ENCODE results near the gene SMPD2.
"Not testable (repeated sequence)": the region's sequence is repeated elsewhere in the genome, so short reads cannot be mapped to it uniquely, and the experiment has no call there.

SMPD2 gene

DNA sequence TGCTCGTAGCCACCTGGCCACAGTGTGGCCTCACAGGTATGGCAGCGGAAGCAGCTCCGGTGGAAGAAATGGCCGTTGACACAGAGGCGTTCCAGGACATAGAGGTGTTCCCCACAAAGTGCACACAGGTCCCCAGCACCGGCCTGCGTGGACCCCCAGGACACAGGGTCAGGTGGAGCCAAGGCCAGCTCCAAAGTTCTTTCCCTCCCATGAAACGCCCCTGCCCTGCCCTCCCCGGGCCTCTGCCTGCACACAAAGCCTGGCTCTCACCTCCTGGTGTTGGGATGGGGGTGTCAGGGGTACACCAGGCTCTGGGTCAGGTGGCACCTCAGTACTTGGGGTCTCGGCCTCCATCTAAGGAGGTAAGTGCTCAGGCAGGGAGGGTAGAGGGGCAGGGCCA lies 6.6 kb downstream of the SMPD2 start:
- no peak for DNase-seq

DNA sequence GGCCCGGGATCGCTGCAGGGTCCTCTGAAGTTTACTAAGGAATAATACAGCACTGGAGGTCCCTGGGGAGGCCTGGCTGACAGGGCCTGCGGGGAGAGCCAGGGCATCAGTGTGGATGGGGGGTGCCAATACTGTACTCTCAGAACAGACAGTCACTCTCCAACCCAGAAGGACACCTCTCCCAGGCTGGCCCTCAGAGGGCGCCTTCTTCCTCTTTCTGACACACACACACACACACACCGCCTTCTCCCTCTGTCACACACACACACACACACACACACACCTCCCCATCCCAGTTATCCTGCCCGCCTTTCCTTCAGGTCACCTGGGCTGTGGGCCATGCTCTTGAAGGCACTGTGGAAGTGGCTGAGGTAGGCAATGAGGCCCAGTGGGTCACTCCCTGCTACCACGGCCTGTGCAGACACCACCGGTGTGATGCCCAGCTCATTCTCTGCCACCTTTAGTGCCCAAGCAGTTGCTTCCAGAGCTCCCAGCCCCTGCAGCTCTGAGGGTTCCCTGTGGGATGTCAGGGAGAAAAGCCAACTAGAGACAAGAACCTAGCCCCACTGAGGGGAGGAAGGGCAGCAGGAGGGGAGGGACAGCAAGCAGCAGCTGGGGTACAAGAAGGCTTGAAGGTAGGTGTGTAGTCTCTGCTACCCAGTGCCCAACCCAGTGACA lies 7.5 kb downstream of the SMPD2 start:
- no peak for DNase-seq

DNA sequence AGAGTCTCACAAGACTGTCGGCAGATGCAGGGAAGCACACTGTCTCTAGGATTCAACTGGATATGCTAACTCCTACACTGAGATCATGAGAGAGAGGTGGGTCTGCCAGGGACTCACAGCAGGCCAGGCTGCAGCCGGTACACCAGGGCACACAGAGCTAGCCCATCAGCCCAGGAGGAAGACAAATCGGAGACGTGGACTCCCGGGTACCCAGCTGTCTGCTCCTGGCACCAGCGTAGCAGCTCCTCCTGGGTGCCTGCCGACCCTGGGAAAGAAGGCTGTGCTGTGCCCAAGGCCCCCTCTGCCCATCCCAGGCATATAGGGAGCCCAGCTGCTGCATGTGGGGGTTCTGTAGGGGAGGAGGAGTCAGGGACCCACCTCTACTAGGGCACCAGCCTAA lies 8.1 kb downstream of the SMPD2 start:
- DNase-seq = no peak

DNA sequence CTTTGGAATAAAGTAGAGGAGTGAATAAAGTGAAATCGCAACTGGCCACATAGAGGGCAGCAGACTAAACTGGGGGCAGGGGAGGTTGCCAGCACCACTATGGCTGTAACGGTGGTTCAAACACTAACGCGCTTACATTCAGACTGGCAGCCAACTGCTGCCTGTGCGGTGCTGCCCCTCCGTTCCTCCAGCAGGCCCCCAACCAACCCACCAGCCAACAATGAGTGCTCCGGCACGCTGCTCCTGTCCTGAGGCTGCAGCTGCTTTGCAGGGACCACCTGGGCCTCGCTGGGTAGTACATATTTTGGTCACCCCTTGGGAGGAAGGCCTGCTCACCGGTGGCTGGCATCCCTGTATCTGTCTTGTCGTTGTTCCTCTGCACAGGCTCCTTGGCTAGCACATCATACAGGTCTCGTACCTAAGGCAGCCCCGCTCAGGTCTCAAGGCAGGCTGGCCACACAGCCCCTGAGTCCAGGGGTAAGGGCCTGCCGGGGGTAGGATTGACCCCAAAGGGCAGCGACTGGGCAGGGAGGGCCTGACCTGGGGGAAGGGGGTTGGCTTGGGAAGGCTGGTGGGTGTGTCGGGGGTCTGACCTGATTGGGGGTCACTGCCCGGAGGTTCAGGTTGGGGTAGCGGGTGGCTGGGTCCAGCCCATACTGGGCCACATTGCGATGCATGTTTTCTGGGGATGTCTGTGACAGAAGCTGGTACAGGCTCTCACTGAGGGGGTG lies 8.7 kb downstream of the SMPD2 start:
- no peak for DNase-seq

DNA sequence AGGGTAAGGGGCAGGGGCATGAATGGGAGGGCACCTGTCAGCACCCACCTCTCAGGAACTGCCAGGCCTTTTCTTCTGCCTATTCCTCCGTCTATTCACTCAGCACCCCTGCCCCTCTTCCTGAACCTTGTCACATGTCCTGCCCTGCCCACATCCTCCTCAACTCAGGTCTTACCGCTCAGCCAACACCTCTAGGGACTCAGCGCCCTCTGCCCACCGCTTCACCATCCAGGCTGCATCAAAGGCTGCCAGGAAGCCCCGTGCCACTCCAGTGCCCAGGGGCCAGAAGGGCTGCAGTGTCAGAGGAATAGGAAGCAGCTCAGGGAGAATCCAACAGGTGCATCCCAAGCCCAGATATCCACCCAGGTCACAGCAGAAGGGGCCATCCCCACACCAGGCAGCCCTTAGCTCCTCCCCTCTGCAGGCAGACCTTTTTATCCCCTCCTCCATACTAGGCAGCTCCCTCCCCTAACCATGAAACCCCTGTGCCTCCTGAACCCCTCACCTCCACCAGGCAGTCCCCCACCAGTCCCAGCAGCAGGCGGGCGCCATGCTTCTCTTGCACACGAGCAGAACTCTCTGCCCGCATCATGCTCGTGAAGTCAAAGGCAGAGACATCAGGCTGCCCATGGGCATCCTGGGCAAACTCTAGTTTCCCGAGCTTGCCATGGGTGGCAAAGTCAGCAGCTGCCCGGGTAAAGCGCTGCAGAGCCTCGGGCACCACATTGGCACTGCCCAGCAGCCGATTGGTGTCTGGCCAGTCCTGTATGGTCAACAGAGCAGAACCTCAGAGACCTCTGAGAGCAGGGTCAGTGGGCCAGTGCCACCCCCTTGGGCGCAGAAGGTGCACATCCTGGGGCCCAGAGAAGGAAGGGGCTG lies 9.5 kb downstream of the SMPD2 start:
- no peak for DNase-seq

DNA sequence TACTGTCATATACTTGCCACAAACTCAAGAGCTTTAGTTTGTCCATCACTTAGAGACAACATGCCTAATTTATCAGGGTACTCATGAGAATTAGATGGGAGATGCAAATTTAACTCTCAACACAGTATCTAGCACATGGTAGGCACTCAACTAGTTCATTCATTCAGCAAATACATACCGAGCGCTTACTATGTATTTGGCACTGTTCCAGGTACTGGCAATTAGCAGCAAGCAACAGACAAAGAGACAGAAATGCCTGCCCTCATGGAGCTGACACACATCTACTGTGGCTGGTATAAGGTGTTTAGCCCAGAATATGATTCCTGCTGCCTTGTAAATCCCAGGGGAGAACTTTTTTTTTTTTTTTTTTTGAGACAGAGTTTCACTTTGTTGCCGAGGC lies 10.3 kb downstream of the SMPD2 start:
- DNase-seq = no peak

DNA sequence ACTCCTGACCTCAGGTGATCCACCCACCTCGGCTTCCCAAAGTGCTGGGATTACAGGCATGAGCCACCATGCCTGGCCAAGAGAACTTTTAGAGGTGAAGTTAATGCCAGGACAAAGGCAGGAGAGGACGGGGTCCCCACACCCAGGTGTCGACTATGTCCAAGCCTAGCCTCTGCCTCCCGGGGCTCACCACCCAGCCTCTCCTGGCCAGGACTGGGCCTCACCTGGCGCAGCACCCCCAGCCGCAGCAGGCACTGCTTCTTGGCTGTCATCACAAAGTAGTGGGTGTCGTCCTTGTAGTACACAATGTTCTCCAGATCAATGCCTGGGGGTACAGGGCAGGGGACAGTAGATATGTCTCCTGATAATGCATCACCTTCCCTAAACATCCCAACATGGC lies 10.9 kb downstream of the SMPD2 start:
- DNase-seq = no peak

DNA sequence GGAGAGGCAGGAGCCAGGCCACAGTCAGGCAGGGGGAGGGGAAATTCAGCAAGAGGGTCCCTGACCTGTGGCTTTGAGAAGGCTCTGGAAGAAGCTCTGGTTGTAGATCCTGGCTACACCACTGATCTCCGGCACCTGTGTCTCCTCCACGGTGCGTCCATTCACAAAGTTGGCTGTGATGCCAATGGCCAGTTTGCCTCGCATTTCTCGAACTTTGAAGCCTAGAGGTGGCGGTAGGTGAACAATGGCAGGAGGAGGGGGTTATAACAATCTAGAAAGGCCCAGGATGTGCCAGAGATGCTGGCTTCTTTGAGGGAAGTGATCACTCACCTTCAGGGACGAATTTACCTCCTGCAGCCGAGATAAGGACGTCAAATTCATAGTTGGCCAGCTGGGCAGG lies 11.7 kb downstream of the SMPD2 start:
- DNase-seq = no peak

DNA sequence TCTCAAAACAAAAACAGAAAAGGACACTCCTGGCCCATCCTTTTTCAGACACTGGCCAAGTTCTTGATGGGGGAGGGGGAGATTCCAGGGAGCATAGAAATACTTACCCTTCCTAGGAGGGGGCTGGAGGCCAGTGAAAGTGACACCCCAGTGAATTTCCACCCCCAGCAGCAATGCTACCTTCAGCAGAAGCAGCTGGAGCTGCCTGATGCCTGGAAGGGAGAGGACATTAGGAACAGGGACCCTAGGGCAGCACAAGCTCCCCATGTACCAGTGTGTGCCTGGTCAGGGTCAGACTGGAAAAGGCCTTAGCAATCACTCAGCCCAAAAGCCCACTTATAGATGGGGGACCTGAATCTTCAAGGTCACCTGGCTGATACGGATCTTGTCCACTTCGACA lies 12.6 kb downstream of the SMPD2 start:
- no peak for DNase-seq

DNA sequence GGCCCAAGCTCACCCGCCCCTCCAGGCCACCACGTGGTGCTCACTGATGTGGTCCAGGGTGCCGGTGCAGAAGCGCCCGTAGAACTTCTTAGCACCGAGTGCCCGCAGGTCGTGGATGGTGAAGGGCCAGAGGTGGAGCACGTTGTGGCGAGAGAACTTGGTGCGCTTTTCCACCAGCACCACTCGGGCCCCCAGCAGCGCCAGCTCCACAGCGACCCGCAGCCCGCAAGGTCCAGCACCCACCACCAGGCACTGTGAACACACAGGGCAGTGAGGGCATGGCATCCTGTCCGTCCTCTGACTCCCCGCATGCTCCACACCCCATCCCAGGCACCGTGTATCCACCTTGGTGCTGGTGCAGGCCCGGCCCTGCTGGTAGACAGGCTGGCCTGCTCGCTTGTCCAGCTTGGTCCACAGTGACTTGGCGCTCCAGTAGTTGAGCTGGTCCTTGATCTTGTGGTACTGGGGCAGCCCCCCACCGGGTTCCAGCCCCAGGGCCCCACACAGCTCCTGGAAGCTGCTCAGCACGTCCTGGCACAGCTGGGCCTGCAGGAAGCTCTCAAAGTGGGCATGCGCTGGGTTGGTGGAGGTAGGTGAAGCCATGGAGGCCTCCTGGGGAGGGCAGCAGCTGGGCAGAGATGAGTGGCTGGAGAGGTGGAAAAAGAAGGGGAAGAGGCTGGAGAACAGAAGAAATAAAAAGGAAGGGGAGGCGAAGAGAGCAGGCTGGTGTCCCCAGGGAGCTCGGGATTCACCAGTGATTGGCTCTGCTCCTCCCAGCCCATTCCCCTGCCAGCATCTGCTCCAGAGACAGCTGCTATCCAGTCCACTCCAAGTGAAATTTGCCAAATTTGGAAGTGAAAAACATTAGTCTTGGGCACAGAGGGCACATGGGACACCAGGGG lies 13.3 kb downstream of the SMPD2 start:
- DNase-seq = no peak

DNA sequence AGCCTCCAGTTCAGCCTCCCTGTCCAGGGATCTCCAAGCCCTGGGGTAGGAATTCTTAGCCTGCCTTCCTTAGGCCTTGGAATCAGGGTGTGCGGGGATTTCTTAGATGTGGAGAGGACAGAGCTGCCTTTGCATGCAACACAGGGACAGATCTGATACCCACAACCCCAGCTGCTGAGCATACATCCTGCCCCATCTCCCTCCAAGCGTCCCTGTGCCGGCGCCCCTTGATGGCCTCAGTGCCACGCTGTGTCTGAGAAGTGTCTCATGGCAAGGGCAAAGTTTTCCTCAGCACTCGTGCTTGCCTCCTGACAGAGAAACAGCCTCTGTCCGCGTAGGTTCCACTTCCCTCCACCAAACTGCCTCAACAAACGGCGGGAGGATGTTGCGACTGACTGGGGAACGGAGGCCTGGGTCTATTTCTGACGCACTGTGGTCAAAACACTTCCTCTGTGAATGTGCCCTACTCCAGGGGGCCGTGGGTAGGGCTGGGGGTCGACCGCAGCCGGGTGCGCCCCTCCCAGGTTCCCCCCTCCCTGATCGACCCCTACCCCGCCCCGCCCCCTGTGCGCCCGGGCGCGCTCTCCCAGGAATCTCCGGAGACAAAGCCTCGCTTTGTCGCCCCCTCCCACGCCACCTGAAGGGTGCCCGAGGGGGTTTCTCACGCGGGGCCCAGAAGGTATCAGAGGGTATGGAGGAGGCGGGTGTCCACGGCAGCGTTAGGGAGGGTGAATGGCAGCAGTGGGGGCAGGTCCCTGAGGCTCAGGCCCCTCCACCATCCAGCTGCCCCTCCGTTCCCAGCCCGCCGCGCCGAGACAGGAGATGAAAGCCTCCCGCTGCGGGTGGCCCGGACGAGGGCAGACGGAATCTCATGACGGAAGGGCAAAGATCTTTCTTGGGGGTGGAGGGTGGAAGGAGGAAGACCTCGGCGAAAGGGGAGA lies 14.2 kb downstream of the SMPD2 start:
- peak; percentile 70 for DNase-seq

DNA sequence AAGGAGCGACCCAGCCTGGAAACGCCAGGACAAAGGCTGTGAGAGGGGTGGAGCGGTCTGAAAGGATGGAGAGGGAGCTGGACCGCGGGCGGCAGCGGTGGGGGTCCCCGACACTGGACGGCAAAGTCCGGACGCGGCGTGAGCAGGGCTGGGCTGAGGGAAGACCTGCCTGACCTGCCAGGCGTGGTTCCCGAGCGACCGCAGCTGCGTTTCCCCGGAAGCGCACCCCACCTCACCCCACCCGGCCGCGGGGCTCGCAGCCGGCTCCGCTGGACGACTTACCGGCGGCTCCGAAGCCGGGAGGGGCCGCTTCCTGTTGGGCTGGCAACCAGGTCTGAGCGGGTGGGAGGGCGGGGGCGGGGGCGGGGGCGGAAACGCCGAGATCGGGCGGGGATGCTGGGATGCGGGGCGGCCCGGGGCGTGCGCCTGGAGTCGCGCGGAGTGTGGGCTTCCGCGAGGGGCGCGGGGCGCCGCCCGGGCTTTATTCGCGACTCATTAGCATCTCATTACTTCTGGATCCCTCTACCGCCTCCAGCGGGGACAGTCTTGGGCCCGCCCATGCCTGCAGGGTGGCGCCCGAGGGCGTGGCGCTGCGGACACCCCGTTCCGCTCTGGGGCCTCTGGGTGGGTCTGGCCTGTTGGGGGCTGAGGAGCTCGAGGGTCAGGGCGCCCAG lies 15.1 kb downstream of the SMPD2 start, which contains the start of gene MICAL1:
MICAL1 (minus strand) TSS at position 336 of the 674 bp plus-strand sequence. CDS start 1,576 bp downstream, outside the sequence.
- DNase-seq = peak; percentile 72

DNA sequence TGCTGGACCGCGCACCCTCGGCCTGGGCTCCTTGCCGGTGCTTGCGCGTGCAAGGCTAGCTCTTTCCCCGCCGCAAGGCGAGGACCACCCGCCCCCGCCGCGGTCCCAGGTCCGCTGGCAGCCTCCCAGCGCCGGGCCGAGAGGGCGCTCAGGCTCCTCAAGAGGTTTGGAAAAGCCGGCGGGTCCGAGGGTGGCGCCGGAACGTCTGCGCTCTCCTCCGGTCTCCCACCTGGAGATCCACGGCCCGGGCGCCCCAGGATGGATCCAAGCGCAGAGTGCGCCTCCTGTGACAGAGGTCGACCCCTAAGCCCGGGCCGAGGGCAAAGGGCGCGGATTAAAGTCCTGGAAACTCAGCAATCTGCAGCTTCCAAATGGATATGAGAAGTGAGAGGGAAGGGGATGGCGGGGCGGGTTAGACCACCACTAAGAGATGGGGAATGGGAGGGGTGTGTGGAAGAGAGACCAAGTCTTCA lies 15.6 kb downstream of the SMPD2 start:
- no peak for DNase-seq

DNA sequence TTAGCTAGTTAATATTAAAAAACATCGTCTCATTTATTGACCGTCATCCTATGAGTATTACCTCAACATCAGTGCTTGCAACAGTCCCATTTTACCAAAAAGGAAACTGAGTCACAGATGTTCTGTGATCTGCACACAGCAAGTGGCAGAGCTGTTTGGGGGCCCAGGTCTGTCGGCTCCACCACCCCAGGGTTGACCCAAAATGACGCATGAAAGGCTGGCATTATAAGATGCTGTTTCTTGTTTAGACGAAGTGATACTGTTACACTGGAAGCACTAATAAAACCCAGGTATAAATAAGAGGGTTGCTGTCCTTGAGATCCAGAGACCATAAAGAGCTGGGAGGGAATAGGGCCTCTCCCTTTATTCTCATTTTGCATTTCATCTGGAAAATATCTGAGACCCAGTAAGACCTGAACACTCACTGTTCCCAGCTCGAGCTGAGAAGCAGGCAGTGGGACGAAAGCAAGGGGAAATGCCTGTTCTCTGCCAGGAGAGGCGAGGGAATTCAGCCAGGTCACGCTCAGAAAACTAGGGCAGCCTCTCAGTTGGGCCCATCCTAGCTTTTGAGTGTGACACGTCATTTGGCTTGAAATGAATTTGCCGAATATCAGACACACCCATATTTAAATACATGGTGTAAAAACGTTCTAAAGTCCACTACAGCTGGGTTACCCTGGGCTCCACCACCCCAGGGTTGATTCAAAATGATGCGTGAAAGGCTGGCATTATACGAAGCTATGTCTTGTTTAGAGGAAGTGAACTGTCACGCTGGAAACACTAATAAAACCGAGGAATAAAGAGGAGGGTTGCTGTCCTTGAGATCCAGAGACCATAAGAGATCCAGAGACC lies 16.4 kb downstream of the SMPD2 start:
- DNase-seq = no peak

DNA sequence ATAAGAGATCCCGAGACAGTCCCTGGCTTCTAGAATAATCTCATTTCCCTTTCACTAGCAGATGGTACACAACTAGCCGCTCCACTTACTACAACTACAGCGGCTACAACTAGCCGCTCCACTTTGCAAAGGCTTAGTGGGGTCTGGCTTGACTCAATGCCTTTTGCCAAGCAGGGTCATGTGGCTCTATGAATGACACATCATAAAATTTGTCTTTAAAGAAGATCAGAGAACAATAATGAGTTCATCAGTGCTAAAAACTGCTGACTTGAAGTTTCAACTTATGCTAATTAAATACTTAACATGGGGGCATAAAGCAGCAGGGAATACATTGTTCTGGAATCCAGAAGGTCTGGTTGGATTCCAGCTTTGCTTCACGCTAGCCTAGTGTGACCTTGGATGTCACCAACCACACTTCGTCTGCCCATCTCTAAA lies 17.1 kb downstream of the SMPD2 start:
- DNase-seq = no peak

DNA sequence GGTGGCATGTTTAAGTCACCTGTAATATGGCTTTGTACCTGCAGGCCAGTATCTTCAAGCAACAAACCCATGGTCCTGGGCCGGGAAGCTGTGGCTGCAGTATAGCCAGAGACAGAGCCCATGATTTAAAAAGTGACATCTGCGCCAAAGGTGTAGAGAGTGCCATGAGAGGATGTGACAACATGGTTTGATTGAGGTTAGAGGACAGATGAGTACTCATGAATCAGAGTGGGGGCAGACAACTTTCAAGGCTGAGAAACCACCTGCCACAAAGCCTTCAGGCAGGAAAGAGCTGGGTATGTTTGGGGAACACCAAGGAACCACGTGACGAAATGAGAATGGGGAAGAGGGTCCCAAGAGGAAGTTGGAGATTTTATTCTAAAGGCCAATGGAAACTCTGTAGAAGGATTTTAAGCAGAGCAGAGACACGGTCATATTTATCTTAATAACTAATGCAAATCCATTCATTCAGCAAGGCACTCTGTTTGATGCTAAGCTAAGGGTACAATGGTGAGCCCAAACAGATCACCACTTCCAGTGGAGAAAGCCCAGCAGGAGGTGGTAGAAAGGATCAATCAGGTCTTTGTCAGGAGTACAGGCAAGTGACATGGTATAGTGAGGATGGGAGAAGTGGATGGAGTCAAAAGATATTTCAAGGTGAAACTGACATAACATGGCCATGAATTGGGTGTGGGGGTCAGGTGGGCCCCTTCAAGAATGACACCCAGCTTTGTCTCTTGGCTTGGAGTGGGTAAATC lies 18.4 kb downstream of the SMPD2 start:
- DNase-seq = peak; percentile 45

DNA sequence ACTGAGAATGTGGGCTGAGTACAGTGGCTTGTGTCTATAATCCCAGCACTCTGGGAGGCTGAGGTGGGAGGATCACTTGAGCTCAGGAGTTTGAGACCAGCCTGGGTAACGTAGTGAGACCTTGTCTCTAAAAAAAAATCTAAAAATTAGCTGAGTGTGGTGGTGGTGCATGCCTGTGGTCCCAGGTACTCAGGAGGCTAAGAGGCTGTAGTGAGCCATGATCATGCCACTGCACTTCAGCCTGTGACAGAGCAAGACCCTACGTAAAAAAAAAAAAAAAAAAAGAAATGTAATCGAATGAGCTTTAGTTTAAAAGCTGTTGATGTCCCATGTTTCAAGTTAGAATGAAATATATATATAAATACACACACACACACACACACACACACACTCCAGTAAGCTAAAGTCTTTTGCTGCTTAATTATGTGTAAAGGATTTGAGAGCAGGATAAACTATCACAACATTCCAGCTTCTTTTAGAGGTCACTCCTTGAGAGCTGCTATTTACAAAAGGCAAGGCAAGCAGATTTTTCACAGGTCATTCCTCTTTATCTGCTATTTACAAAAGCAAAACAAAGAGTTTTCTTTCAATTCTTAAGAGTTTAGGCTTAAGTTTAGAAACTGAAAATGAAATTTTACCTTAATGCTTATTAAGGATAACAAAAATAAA lies 19.8 kb downstream of the SMPD2 start:
- no peak for DNase-seq

DNA sequence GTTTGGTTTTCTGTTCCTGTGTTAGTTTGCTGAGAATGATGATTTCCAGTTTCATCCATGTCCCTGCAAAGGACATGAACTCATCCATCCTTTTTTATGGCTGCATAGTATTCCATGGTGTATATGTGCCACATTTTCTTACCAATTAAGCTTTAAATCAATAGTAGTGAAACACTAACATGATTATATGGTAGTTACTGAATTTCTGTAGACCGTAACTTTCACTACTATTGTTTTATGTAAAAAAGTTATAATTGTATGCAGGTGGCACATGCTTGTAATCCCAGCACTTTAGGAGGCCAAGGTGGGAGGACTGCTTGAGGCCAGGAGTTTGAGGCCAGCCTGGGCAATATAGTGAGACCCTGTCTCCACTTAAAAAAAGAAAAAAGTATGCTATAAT lies 20.7 kb downstream of the SMPD2 start:
- not testable (repeated sequence) for DNase-seq
